Embryonic facial prominence (tissue), 1 donor: ENCODE results near the gene IPO4.

Experiments used
- DNase-seq: peaks from one replicate; pipeline ENCODE4 v3.0.0-alpha.2; 2016; ENCODE audit errors: extremely low spot score

The IPO4 gene

DNA sequence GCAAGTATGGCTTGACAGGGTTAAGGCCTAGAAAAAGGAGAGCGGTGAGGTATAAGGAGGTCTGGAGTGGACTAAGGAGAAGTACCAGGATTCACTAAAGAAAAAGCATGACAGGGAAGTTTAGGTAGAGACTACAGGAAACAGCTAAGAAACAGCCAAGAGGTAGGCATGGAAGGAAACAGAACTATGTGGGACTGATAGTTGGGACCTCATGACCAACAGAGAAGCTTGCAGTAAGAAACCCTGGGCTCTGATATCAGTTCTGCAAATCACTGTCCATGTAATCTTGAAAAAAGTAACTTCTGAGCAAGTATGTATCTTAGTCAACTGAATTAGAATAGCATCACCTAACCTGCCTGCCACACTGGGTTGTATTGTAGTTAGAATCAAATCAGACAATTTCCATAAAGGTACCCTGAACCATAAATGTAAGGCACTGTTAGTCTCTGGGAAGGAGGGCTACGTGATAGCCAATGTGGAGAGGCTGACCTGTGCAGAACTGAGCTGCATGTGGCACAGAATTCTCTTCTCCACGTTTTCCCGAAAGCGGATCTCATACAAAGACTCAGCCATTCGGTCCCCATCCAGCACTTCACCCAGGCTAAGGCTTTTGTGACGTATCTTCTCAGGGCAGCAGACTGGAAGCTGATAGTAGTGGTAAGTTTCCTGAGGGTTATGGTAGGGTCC, 5.7 kb upstream of the IPO4 start:
- no peak for DNase-seq

DNA sequence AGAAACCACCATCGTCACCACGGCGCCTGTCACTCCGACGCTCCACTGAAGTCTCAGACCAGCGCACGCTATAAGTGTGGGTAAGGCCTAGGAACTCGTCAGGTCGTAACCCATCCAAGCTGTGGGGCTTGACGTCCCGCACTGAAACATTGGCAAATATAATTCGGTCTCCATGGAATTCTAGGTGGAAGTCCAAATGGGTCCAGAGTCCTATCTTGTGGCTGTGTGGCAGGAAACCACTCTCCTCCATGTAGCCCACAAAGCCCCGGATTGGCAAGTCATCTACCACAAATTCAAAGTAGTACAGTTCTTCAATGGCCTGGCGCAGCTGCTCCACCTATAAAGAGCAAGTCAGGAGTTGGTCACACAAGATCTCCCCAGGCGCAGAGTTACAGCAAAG, 4.3 kb upstream of the IPO4 start:
- DNase-seq, result no peak

DNA sequence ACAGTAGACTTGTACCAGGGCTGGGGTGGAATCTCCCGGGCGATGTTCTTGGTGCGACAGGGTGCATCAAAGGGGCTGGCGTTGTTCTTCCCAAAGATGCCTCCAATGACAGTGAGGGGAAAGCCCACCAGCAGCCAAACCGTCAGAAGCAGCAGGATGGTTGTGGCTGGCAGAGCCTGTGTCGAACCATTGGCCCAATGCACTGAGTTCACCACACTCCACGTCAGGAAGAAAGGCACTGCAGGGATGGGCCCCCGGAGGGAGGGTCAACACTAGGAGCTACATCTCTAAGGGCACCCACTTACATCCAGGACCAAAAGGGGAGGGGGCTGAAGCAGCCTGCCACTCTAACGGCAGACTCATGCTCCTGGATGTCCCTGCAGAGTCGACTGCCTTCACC, 1.8 kb upstream of the IPO4 start:
- no peak for DNase-seq

DNA sequence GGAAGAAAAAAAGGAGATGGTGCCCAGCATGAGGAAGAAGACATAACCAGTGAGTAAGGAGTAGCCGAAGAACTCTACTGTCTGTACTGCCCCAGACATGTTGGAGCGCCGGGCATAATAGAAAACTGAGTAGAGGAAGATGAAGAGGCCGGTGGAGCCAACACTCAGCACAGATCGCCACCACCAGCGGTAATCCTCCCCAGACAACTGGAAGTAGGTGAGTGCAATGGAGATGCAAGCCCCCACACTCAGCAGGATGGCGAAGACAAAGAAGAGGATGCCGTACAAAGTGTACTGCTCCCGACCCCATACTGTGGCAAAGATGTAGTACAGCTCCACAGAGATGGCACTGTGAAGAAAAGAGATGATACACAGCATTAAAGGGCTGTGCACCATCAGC, 844 bp upstream of the IPO4 start:
- no peak for DNase-seq

DNA sequence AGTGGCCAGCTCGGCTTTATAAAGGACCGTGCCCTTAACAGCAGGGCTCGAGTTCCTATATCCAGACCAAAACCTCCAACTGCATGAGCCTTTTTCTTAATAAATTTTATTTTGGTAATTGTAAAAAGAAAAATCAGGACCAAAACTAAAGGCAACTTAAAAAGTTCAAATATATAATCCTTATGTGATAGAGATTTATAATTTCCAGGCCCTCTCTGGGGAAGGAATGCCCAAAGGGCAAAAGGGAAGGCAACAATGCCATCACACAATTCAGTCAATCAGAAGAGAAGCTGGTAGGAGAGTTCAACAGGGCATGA, 401 bp upstream of the IPO4 start:
- DNase-seq, result no peak

DNA sequence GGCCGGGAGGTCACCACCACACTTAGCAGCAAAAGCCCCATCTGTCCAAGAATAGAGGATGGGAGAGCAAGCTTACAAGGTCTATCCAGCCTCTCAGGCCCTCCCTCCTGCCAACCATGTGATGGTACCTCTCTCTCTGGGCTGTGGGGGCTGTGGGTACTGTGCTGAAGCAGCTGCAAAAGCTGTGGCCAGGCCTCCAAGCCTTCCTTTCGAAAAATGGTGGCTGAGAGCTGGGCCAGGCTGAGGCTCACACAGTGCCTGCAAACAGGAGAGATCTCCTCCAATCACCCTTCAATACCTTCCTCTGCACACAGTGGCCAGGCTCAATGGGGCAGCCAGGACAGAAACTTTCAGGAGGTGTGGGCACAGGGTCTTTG, 1.1 kb downstream of the IPO4 start:
- no peak for DNase-seq

DNA sequence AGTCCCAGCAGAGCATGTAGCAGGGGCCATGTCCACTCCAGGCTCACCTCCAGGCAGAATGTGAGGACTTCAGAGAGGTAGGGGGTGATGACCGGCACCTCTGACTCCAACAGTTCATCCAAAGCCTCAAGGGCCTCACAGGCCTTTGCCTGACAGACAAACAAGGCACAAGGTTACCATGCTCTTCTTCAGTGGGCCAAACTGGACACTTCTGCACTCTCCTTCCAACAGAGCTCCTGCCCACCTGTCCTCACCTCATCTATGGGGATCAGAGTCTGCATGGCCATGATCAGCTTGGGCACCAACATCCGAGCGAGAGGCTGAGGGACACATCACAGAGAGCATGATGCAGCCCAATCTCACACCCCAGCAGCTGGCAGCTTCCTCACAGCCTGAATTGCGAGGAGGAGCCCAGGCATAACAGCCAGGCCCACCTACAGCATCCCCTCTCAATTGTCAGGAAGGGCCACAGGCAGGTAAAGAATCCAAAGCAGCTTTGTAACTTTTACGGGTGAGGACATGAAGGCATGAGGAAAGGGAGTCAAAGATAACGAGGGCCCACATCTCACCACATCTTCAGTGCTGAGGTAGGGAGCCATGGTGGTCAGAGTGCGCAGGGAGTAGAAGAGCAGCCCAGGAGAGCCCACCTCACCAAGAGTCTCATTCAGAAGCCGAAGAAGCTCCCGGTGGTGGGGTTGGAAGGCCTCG, 1.6 kb downstream of the IPO4 start:
- DNase-seq, result no peak

DNA sequence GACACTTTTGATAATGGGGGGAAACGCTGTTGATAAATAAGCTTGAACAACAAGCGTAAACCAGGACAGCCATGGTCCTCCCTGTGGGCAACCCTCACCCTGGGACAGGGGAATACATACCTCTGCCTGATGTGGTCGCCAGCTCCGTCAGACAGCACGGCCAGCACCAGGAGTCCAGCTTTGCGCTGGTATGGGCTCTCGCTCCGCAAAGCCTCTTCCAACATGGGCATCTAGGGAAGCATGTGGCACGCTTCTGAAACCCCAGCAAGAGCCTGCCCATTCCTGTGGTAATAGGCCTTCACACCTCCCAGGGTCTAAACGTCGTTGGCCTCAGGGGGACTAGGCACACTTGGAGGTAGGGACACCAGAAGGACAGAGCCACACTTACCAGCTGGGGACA, 2.9 kb downstream of the IPO4 start:
- no peak for DNase-seq

DNA sequence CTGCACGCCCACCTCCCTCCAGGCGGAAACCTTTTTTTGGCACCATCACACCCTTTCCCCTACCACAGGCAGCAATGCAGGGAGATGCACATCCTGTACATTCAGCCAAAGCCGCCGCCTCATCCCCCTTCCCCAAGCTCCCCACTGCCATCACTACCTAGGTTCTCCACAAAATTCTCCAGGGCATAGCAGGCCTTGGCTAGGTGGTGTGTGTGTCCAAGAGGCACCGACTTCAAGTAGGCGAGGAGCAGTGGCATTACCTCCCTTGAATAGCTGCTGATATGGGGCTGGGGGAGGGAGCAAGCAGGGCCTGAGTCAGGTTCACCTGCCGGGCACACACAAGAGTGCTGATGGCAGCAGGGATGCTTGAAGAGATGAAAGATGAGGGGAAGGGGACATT, 3.6 kb downstream of the IPO4 start:
- DNase-seq, result no peak

DNA sequence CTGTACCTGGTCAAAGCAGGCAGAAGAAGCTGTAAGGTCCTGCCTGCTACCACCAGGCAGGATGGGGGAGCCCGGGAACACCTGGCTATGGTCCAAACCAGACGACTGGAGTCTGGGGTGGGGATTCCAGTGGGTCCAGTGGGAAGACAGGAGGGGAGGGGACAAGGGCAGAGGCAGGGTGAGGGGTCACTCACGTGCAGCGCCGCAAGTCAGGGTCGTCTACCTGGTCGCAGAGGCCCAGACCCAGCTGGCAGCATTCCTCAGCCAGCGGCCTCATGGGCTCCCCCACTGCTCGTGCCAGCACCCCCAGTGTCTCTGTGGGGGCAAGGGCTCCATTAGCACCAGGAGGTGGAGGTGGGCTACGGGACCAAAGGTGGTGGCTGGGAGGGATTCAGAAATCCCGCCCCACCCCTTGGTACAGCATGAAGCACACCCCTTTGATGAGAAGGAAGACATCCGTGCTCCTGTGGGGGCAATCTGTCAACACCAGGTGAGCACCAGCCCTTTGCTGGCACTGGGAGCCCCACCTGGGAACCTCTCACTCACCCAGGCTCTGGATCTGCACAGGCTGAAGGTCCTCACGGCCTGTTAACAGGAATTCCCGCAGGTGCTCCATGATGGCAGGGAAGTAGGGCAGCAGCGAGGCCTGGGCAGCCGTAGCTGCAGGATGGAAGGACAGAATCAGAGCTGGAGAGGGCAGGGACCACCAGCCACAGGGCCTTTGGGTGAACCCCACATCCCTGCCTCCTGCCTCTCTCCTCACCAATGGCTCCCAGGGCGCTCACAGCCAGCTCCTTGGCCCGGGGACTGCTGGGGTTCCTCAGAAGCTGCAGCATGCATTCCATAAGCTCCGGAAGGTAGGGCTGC, 4.3 kb downstream of the IPO4 start:
- no peak for DNase-seq

DNA sequence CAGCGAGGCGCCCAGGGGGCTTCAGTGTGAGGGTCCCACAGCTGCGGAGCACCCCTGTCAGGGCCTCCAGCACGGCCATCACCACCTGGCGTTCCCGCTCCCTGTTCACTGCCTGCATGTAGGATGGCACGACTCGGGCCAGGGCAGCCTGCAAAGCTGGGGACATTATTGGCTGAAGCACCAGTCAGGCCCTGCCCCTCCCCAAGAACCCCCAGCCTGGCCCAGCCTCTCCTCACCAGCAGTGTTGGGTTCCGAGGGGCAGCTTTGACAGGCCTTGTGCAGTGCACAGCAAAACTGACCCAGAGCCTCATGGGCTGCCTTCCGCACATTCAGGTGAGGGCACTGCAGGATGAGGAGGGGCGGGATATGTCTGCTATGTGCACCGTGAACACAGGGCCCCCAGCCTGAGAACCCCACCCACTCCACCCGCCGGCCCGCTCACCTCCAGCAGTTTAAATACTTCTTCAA, 5.6 kb downstream of the IPO4 start:
- no peak for DNase-seq

DNA sequence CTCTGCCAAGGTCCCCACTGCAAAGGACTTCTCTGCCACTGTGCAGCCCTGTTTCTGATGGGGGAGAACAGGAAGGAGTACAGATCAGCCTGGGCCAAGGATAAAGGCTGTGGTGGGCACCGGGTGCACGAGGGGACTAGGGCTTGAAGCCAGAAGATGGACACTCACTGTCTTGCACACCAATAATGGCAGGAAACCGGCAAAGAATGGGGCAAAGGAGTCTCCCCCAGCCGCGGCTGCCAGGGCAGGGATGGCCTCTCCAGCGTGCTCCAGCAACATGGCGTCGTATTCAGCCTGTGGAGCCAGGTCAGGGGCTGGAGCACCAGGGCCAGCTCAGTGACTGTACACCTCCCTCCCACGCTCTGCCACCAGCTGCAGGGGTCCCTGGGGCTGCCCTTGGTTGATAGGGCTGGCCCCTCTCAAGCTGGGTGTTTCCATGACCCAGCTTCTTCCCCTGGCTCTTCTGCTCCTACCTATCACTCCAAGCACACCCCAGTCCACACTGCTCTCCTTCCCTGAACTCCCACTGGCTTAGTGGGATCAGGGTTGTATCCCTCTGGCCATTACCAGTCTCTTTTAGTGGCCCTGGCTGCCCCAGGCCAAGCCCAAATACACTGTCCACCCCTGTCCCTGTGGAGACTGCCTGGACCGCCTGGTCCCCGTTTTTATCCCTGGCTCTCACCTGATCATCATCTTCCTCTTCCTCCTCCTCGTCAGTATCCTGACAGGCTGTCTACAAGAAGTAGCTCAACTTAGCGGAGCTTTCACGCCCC, 6.3 kb downstream of the IPO4 start:
- DNase-seq, result no peak

DNA sequence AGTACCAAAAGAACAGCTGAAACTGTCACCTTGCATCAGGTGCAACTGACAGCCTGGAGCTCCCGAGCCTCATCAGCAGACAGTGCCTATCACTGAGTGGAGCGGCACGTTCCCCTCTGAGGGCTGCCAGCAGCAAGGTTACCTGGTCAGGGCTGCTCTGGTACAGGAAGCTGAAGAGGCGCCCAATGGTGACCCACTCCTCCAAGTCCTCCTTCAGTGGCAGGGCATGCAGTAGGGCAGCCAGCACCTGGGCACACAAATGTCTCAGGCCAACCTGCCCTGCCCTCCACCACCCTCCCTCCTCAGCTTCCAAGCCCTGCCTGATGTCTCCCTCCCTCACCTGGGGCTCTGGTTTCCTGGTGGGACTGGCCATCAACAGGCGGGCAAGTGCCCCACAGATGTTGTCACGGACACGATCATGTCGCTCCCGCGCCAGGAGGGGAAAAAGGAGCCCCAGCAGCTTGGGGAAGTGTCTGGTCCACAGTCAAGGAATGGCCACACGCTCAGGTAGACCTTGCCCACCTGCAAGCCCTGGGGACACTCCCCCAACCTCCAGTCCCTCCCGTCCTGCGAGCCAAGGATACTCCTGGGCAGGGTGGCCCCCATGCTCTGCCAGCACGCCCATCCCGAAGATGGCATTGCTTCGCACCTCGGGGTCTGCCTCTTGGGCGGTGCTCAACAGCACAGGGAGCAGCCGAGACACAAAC, 7.1 kb downstream of the IPO4 start:
- no peak for DNase-seq

DNA sequence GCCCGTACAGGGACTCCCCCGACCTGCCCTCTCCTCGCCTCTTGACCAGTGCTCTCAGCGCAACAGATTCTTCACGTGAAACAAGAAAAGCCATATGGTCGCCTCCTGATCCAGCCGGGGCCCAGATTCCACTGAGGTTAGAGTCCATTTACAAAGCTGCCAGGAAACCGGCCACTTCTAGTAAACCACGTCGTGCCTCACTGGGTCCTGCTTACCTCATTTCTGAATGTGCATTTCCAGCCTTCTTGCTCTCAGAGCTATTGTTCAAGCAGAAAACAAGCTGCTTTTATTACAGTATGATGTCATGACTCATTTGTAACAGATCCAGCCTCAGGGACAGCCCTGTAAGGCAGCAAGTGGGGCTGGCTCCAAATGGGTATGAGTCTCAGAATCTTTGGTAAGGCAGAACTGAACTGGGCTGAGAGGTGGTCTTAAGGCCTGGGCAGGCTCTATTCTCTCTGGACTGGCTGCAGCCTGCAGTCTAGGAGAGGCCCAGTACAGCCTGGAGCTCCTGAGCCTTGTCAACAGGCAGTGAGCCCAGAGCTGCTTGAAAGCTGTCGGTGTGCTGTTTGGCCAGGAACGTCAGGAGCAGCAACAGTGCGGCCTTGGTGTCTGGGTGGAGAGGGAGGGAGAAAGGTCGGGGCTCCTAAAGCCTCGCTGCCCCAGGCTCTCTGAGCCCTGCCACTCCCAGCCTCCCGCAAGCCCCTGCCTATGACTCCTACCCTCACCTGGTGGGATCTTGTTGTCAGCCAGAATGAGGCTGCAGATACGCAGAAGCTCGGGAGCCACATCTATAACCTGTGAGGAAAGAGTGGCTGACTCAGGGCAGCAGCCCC, 8.4 kb downstream of the IPO4 start:
- DNase-seq, result no peak

DNA sequence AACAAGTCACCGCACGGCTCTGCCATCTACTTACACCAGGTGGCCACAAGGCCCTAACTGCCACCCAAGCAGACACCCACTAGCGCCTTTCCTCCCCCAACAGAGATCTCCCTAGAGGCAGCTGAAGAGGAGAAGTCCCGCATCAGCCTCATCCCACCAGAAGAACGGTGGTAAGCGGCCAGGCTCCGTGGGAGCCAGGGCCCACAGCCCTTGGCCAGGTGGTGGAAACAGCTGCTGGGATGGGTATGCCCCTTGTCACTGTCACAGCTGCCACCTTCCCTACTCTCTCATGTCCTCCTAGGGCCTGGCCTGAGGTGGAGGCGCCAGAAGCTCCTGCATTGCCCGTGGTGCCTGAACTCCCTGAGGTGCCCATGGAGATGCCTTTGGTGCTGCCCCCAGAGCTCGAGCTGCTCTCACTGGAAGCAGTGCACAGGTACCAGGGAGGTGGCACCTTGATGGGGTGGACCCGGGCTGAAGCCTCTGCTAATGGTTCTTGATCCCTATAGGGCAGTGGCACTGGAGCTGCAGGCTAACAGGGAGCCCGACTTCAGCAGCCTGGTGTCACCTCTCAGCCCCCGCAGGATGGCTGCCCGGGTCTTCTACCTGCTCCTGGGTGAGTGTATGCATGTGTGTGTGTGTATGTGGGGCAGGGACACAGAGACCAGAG, 9.2 kb downstream of the IPO4 start:
- no peak for DNase-seq

DNA sequence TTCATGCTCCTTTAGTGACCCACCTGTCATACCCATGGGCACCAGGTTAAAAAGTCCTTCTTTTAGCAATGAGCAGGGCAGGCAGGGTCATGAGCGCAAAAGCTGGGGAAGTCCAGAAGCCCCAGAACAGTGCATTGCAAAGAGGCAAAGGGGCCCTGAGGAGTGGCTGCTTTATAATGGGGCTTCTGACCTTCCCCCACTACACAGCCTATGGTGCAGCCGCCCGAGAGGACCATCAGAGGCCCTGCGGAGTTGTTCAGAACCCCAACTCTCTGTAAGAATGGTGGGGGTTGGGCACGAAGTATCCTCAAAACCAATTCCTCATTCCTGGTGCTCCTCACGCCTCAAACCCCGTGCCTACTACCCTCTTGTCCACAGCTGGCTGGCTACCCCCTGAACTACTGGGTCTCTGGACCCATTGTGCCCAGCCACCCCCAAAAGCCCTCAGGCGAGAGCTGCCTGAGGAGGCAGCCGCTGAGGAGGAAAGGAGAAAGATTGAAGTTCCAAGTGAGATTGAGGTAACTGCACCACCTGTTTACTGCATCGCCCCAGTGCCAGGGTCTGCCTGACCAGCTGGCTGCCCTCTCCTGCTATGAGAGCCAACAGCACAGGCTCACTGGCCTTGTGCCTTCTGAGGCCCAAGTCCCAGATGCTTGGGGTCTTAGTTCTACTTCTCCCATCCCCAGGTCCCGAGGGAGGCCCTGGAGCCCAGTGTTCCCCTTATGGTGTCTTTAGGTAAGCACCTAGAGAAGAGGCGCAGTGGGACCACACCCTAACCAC, 10.0 kb downstream of the IPO4 start:
- no peak for DNase-seq

DNA sequence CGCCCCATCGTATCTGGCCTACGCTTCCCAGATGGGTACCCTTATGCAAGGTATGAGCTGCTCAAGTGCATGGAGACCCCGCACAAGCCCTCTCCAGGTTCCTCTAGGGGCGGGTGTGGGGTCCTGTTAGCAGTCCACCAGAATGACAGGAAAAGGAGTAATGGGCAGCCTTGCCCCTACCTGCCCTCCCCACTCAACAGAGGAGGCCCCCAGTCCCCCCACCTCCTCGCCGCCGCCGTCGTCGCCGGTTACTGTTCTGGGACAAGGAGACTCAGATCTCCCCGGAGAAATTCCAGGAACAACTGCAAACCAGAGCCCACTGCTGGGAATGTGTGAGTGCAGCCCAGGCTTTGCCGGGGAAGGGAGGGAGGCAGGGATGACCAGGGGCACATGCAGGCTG, 10.7 kb downstream of the IPO4 start:
- DNase-seq, result no peak

DNA sequence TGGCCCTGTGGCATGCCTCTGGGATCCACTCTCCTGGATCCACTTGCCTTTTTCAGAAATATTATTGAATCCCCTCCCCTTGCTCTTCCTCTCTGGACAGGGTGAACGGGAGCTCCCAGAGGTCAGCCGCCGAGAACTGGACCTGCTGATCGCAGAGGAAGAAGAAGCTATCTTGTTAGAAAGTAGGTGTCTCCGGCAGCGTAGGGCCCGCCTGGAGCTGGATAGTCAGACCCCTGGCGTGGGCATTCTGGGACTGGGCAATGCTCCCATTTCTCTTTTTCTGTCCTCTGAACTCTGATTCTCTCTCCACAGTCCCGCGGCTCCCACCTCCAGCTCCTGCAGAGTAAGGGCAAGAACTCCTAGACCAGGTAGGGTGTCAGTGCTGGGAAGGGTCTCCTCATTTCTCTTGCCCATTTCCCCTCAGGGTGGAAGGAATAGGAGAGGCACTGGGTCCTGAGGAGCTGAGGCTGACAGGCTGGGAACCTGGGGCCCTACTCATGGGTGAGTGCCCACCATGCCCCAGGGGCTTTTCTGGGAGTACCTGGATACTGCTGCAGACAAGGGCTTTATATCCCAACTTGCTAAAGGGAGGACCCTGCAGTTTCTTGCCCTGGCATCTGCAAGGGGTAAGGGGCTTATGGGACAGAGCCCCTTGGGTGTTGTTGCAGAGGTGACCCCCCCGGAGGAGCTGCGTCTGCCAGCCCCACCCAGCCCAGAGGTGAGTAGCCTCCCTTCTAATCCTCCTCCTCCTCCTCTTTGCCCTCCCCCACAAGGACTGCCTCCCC, 11.4 kb downstream of the IPO4 start:
- no peak for DNase-seq
